Measurements from ENCODE around the gene TIE1.
A peak's percentile ranks its signal among the peaks of the same experiment; 100 is the strongest.

The TIE1 gene

DNA sequence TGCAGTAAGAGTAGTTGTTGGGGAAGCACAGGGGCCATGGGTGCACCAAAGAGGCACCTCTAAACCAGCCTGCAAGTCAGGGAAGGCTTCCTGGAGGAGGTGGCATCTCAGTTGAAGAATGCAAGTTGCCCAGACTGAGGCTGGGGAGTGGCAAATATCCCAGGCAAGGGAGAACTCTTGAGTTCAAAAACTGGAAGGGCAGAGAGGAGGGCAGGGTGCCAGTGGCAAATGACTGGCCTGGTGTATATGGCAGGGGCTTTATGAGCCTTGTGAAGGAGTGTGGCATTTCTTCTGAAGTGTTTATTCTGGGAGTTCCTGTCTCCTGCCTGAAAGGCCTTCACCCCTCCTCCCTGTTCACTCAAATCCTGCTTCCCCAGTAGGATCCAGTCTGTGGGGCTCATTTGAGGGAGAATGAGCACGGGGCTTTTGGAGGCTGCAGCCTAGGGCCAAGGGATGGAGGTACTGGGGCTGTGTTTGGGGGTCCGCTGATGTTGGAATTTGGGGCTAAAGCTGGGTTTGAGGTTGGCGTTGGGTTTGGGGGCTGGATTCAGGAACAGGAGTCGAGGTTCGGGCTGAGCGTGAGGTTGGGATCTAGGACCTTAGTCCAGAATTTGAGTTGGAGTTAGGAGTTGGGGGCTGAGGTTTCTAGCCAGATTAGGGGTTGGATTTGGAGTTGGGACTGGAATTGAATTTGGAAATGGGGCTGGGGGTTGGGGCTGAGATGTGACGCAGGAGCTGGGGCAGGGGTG lies 31.0 kb upstream of the TIE1 start, which contains the start of gene TMEM125:
Gene TMEM125, plus strand, starts transcription at position 357 of the 749 bp plus-strand sequence. CDS start 2,740 bp downstream, outside the sequence.
- H3K27ac Mint-ChIP-seq (ENCODE audit: low read depth): no peak within 1 kb of the TSS

DNA sequence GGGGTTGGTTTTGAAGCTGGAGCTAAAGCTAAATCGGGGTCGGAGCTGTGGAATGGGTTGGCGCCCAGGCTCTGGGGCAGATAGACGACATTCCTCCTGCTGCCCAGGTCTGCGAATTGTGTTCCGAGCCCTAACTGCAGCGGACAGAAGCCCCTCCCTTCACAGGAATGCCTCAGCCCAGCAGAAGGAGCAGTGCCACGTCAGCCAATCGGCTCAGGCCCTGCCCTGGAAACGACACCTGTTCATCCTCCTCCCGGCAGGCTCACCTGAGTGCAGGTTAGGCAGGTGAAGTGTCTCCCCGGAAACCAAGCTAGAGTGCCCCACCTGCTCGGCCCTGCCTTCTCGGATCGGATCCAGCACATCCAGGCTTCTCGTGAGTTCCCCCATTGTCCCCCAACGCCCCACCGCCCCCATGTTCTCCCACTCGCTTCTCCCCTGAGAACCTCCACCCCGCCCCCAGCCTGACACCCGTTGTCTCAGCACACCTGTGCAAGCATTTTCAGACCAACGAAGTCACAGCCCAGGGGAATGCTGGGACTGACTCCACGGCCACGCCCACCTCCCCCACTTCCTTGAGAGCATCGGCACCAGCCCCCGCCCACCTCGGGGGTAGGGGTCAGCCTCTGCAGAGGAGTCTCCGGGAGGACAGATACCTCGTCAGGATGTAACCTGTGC lies 30.2 kb upstream of the TIE1 start:
- ATAC-seq (replicated peaks; ENCODE audit: extremely low read depth, poor library complexity, severe bottlenecking): no peak
- no peak for DNase-seq (ENCODE audit: low spot score in 2 of 2)
- no peaks in the 10 kb centered on the region for H3K36me3 Mint-ChIP-seq (ENCODE audit: insufficient read depth)

More for the DNA sequence above, 31.0 kb upstream of the TIE1 start, which contains the start of gene TMEM125:
- Mint-ChIP-seq H3K9me3 (peaks cover under 1% of the 10 kb centered on the region), H3K27me3 (peaks cover 56% of the 10 kb centered on the region), H3K4me1 (peaks cover 20% of the 10 kb centered on the region), H3K36me3 (ENCODE audit: insufficient read depth) (no peaks in the 10 kb centered on the region), H3K4me3 (peak within 1 kb of the TSS; percentile 52)
- no peak for DNase-seq (ENCODE audit: low spot score in 2 of 2)
- ATAC-seq (replicated peaks; ENCODE audit: extremely low read depth, poor library complexity, severe bottlenecking): no peak

DNA sequence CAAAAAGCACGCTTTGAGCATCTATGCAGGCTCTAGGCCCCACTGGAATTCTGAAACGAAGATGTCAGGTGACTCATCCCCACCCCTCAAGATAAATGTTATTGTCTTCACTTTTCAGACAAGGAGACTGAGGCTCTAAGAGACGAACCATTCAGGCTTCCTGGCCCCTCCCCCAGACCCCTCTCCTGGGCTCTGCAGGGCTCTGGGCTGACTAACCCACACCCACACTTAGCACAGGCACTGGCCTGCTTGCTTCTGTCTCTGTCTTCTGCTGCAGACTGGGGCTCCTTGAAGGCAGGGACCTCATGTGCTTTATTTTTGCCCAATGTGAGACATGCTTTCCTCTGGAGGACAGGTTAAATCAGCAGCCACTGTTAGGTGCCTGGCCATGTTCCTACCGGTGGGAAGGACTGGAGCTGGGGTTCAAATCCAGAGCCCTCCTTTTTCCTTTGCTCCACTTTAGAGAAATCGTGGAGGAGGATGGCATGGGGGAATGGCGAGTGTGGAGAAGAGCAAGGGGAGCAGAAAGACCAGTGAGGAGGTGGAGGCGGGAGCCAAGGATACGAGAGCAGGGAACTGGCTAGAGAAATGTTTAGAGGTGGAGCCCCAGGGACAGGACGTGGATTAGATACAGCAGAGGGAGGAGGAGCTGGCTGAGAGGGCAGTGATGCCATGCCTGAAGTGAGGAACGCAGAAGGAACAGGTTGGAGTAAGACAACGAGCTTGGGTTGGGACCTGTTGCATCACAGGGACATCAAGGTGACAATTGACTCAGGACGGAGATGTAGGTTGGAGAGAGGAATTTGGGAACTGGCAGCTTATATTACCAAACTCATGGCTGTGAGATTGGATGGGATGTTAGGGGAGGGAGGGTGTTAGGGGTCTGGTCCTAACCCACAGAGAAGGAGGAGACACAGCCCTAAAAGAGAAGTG lies 29.3 kb upstream of the TIE1 start:
- no peak overlapping the region for H3K27ac Mint-ChIP-seq (ENCODE audit: low read depth)

More for the DNA sequence above, 30.2 kb upstream of the TIE1 start:
- peak overlapping the region; percentile 52 for H3K4me3 Mint-ChIP-seq
- no peak overlapping the region for H3K27ac Mint-ChIP-seq (ENCODE audit: low read depth)
- peaks cover 26% of the 10 kb centered on the region for H3K4me1 Mint-ChIP-seq
- H3K27me3 Mint-ChIP-seq: peaks cover 56% of the 10 kb centered on the region
- H3K9me3 Mint-ChIP-seq: peaks cover 5% of the 10 kb centered on the region

DNA sequence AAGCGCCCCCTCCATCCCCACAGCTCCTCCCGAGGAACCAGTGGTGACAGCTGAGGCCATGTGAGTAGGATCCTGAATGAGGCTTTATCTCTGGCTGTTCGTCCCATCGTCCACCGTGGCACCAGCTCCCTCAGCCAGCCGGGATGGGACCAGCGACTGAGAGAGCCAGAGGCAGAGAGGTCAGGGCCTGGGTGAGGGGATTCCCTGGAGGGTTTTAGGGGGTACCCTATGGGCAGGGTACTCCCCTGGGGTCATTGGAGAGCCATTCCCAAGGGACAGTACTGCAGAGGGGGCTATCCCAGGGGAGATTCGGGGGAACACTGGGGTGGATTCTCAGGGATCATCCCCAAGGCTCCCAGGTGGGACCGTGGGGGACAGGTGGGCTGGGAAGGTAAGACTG lies 28.6 kb upstream of the TIE1 start:
- Mint-ChIP-seq H3K27me3 (peaks cover 50% of the 10 kb centered on the region), H3K4me3 (no peak overlapping the region), H3K36me3 (ENCODE audit: insufficient read depth) (no peaks in the 10 kb centered on the region), H3K27ac (ENCODE audit: low read depth) (no peak overlapping the region), H3K9me3 (peaks cover 5% of the 10 kb centered on the region), H3K4me1 (peaks cover 26% of the 10 kb centered on the region)
- DNase-seq (ENCODE audit: low spot score in 2 of 2) (no peak), ATAC-seq (replicated peaks; ENCODE audit: extremely low read depth, poor library complexity, severe bottlenecking) (no peak)

More for the DNA sequence above, 29.3 kb upstream of the TIE1 start:
- H3K36me3 Mint-ChIP-seq (ENCODE audit: insufficient read depth): no peaks in the 10 kb centered on the region
- no peak for DNase-seq (ENCODE audit: low spot score in 2 of 2)
- peak overlapping the region; percentile 52 for H3K4me3 Mint-ChIP-seq
- peaks cover 49% of the 10 kb centered on the region for H3K27me3 Mint-ChIP-seq
- H3K9me3 Mint-ChIP-seq: peaks cover 5% of the 10 kb centered on the region
- no peak for ATAC-seq (replicated peaks; ENCODE audit: extremely low read depth, poor library complexity, severe bottlenecking)
- peaks cover 26% of the 10 kb centered on the region for H3K4me1 Mint-ChIP-seq

DNA sequence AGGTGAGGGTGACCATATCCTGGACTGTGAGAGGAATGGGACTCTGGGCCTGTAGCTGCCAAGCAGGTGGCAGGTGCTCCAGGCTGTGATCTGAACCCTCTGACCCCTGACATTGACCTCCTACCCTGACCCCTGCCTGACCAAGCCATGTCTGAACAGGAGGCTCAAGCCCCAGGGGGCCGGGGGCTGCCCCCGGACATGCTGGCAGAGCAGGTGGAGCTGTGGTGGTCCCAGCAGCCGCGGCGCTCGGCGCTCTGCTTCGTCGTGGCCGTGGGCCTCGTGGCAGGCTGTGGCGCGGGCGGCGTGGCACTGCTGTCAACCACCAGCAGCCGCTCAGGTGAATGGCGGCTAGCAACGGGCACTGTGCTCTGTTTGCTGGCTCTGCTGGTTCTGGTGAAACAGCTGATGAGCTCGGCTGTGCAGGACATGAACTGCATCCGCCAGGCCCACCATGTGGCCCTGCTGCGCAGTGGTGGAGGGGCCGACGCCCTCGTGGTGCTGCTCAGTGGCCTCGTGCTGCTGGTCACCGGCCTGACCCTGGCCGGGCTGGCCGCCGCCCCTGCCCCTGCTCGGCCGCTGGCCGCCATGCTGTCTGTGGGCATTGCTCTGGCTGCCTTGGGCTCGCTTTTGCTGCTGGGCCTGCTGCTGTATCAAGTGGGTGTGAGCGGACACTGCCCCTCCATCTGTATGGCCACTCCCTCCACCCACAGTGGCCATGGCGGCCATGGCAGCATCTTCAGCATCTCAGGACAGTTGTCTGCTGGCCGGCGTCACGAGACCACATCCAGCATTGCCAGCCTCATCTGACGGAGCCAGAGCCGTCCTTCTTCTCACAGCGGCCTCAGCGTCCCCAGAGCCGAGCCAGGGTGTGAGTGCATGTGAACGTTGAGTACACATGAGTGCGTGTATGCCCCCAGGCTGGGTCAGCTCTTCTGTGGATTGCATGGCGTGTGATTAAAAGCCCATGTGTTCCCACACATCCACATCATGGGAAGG lies 27.9 kb upstream of the TIE1 start:
- no peak overlapping the region for H3K27ac Mint-ChIP-seq (ENCODE audit: low read depth)
- H3K9me3 Mint-ChIP-seq: peaks cover 5% of the 10 kb centered on the region
- no peak overlapping the region for H3K4me3 Mint-ChIP-seq
- H3K27me3 Mint-ChIP-seq: peaks cover 45% of the 10 kb centered on the region
- ATAC-seq (replicated peaks; ENCODE audit: extremely low read depth, poor library complexity, severe bottlenecking): no peak
- H3K36me3 Mint-ChIP-seq (ENCODE audit: insufficient read depth): no peaks in the 10 kb centered on the region
- DNase-seq (ENCODE audit: low spot score in 2 of 2): no peak
- peaks cover 26% of the 10 kb centered on the region for H3K4me1 Mint-ChIP-seq

DNA sequence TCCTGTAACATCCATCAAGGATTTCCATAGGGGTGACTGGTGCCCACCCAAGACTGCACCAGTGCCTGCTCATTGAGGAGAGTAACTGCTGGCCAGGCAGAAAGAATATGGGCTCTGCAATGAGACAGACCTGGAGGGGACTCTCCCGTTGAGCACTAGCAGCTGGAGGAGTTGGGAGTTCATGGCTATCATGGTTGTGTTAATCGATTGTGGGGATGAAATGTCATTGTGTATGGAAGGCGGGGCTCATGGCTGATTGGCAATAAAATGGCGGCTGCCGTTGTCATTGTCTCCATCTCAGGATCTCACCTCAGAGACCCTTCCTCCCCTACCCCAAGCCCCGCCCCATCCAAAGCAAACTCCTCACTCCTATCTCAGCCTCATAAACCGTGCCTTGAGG lies 27.1 kb upstream of the TIE1 start:
- Mint-ChIP-seq H3K27me3 (peaks cover 44% of the 10 kb centered on the region), H3K27ac (ENCODE audit: low read depth) (no peak overlapping the region), H3K4me3 (no peak overlapping the region), H3K36me3 (ENCODE audit: insufficient read depth) (peaks cover 2% of the 10 kb centered on the region), H3K4me1 (peaks cover 26% of the 10 kb centered on the region), H3K9me3 (peaks cover 5% of the 10 kb centered on the region)
- DNase-seq (ENCODE audit: low spot score in 2 of 2): no peak
- no peak for ATAC-seq (replicated peaks; ENCODE audit: extremely low read depth, poor library complexity, severe bottlenecking)

DNA sequence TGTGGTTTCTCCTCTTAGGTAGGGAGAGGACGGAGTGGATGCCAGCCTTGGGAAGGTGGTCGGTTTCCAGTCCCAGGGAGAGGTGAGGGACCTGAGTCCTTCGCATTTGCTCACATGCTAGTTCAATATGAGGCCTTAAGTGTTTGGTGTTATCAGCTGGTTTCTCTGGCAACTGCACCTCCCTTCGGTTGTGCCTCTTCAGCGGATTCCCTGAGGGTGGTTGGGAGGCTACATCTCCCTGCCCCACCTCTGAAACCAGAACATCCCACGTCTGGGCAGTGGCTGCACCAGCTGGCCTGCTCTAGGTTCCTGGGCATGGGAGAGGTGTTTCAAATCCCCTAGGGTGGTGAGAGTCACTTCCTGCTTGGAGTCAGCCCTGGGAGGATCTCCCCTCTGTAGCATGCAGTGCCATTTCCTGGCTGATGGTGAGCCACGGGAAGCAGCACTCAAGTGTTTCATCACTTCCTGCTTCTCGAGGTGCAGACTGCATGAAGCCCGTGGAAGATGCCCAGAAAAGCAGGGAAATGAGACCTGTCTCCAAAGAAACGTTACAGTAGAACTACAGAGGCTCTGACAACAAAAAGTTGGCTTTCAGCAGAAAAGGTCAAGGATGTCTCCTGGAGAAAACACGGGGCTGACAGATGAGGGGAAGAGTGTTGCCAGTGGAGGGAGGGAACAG lies 26.5 kb upstream of the TIE1 start:
- peak overlapping the region; percentile 59 for H3K4me3 Mint-ChIP-seq
- ATAC-seq (replicated peaks; ENCODE audit: extremely low read depth, poor library complexity, severe bottlenecking) (no peak), DNase-seq (ENCODE audit: low spot score in 2 of 2) (no peak)
- H3K27ac Mint-ChIP-seq (ENCODE audit: low read depth): no peak overlapping the region
- H3K9me3 Mint-ChIP-seq: peaks cover 5% of the 10 kb centered on the region
- H3K27me3 Mint-ChIP-seq: peaks cover 43% of the 10 kb centered on the region
- peaks cover 2% of the 10 kb centered on the region for H3K36me3 Mint-ChIP-seq (ENCODE audit: insufficient read depth)
- H3K4me1 Mint-ChIP-seq: peaks cover 26% of the 10 kb centered on the region

DNA sequence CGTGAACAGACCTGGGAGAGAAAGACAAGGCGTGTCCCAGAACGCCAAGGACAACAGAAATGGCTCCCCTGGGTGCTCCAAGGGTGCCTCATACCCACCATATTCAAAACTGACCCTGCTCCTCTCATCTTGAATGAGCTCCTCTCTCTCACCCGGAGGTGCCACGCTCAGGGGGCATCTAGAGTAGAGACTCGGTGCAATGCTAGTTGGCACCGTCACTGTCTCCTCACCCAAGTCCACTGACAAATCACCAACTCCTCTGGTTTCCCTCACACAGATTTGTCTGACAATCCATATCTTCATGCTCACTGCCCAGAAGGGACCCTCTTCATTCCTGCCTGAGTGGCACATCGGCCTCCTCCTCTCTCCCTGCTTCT lies 26.0 kb upstream of the TIE1 start:
- Mint-ChIP-seq H3K27me3 (peaks cover 42% of the 10 kb centered on the region), H3K4me3 (peak overlapping the region; percentile 59), H3K9me3 (peaks cover 5% of the 10 kb centered on the region), H3K36me3 (ENCODE audit: insufficient read depth) (peaks cover 2% of the 10 kb centered on the region), H3K4me1 (peaks cover 26% of the 10 kb centered on the region), H3K27ac (ENCODE audit: low read depth) (no peak overlapping the region)
- no peak for DNase-seq (ENCODE audit: low spot score in 2 of 2)
- ATAC-seq (replicated peaks; ENCODE audit: extremely low read depth, poor library complexity, severe bottlenecking): no peak

DNA sequence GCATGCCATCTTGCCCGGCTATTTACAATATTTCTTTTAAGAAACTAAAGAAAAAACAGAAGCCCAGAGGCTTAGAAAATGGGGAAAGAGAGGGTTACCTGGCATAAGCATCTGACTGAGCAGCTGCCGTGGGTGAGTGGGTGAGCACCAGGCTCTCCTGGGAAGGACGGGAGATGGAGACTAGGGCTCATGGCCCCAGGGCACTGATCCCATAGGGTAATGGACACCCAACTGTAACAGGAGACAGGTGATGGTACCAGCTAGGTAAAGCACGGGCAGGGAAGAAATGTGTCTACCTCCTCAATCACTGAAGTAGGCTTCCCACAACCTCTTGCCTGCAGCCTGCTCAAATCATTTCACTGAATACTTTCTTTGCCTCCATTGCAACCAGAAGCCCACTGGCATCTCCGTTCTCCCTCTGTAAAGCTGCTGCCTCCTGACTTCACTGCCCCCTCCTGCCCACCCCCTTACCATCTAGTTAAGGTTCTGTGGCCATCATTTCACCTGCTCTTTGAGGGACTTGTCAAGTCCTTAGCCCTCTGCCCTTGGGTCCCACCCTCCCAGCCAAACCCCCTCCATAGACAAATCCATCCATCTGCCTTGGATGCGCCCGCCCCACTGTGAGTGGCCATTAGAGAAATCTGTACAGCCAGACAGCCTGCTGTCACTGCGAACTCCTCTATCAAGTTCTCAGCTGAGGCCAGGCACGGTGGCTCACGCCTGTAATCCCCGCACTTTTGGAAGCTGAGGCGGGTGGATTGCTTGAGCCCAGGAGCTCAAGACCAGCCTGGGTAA lies 24.8 kb upstream of the TIE1 start:
- Mint-ChIP-seq H3K4me3 (no peak overlapping the region), H3K27me3 (peaks cover 38% of the 10 kb centered on the region), H3K9me3 (peaks cover 5% of the 10 kb centered on the region), H3K4me1 (peaks cover 21% of the 10 kb centered on the region), H3K36me3 (ENCODE audit: insufficient read depth) (peaks cover 2% of the 10 kb centered on the region), H3K27ac (ENCODE audit: low read depth) (no peak overlapping the region)
- DNase-seq (ENCODE audit: low spot score in 2 of 2) (no peak), ATAC-seq (replicated peaks; ENCODE audit: extremely low read depth, poor library complexity, severe bottlenecking) (no peak)

DNA sequence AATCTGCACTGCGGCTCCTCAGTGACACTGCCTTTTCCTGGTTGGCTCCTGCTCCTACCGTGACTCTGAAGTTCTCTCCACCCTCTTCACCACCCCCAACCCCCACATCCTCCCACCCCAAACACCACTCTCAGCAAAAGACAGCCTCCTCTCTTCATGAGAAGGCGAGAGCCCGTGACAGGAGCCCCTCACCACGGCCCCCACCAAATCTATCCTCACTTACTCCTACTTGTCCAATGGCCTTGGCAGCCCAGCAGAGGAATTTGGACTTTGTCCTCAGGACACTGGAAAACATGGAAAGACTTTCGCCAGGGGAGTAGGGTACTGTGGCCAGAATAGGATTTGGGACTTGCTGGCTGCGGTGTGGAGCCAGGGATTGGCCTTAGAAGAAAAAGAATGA lies 24.1 kb upstream of the TIE1 start:
- peaks cover 5% of the 10 kb centered on the region for H3K9me3 Mint-ChIP-seq
- no peak for ATAC-seq (replicated peaks; ENCODE audit: extremely low read depth, poor library complexity, severe bottlenecking)
- no peak for DNase-seq (ENCODE audit: low spot score in 2 of 2)
- H3K4me1 Mint-ChIP-seq: peaks cover 15% of the 10 kb centered on the region
- peaks cover 32% of the 10 kb centered on the region for H3K27me3 Mint-ChIP-seq
- H3K27ac Mint-ChIP-seq (ENCODE audit: low read depth): no peak overlapping the region
- peaks cover 2% of the 10 kb centered on the region for H3K36me3 Mint-ChIP-seq (ENCODE audit: insufficient read depth)
- H3K4me3 Mint-ChIP-seq: no peak overlapping the region
